ENCODE data around the gene EXOC3L4.

- TF ChIP-seq CTCF (IDR thresholded peaks at IDR 0.05; ENCODE audit: insufficient read depth, low read depth, low read length) (no peak), EZH2 (IDR thresholded peaks at IDR 0.05; ENCODE audit: insufficient read depth, low read length) (no peak)
These were observed 44.9 kb downstream of the EXOC3L4 start for GRCh38 chr14:103139132-103140025.

All from astrocyte (in vitro differentiated cells and primary cell).